Measurements from ENCODE around the gene MYLK2.
"Not testable (repeated sequence)": the region's sequence is repeated elsewhere in the genome, so short reads cannot be mapped to it uniquely, and the experiment has no call there.

MYLK2 gene

DNA sequence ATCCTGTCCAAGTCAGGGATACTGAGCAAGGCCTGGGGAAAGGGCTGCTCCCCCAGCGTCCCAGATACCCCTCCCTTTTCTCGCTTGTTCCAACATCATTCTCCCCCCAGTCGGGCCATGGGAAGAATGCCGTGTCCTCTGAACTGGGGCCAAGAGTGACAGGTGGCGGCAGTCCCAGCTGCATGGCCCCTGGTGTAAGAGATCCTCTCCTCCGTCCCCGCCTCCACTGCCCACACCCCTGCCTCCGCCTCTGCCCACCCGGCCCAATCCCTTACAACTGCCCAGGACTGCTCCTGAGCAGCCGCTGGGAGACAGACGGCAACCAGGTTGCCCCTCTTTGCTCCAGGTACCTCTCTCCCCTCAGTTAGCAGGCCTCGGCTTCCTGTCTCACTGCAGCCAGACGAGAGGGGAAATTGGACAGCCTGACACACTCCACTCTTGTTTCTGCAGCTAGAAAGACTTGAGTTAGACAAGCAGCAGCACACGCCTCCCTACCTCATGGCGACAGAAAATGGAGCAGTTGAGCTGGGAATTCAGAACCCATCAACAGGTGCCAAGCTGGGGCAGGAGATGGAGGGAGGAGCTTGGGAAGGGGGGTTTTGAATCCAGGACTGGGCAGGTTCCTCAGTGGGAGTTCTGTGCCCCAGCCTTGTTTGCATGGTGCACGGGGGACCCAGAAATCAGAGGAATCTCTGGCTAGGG is at the start of gene MYLK2:
MYLK2 (plus strand) TSS at position 274 of the 702 bp plus-strand sequence; CDS start at position 499, 225 bp downstream.
- no peak for DNase-seq (ENCODE audit: low spot score)

DNA sequence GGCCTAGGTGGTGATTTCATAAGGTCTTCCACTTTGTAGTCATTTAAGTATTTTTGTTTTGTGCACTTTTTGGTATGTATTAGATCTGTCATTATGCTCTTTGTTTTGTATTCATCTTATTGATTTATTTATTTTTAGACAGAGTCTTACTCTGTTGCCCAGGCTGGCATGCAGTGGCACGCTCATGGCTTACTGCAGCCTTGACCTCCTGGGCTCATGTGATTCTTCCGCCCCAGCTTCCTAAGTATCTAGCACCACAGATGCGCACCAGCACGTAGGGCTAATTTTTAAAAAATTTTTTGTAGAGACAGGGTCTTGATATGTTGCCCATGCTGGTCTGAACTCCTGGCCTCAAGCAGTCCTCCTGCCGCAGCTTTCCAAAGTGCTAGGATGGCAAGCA is 49.5 kb upstream of the MYLK2 start:
- no peak for DNase-seq (ENCODE audit: low spot score)

DNA sequence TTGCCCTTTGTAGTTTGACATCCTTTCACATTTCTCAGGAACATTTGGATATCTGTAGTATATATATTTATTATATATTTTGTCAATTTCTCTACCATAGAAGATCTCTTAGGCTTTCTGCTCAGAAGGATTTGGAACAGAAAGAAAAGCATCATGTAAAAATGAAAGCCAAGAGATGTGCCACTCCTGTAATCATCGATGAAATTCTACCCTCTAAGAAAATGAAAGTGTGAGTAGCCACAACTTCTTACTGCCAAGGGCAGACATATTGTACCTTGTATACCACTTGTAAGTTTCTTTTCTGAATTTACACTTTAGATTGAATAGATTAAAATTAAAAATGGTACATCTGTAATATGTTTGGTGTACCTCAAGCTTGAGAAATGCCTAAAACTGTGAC is 48.9 kb upstream of the MYLK2 start:
- DNase-seq (ENCODE audit: low spot score) = no peak

DNA sequence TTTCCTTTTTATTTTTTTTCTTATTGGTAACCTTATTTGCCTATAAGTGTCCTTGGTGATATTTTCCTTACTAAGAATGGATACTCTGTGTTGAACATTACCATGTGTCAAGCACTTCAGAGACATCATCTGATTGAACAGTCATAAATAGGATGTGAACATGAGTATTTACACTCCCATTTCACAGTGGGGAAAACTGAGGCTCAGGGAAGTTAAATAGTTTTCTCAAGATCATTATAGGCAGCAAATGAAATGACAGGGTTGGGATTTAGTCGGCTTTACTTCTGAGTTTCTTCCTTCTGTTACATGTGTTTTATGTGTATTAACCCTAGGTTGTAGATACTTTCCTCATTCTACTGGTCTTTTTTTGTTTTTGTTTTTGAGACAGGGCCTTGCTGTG is 44.7 kb upstream of the MYLK2 start:
- no peak for DNase-seq (ENCODE audit: low spot score)

DNA sequence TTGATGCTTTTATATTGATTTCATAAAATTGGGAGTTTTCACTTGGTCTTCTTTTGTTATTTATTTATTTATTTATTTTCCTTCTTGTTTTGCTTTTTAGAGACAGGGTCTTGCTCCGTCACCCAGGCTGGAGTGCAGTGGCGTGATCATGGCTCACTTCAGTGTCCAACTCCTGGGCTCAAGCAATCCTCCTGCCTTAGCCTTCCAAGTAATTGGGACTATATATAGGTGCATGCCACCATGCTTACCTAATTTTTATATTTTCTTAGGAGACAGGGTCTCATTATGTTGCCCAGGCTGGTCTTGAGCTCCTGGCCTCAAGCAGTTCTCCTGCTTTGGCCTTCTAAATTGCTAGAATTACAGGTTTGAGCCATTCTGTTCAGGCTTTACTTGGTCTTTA is 38.3 kb upstream of the MYLK2 start:
- DNase-seq (ENCODE audit: low spot score) = no peak

DNA sequence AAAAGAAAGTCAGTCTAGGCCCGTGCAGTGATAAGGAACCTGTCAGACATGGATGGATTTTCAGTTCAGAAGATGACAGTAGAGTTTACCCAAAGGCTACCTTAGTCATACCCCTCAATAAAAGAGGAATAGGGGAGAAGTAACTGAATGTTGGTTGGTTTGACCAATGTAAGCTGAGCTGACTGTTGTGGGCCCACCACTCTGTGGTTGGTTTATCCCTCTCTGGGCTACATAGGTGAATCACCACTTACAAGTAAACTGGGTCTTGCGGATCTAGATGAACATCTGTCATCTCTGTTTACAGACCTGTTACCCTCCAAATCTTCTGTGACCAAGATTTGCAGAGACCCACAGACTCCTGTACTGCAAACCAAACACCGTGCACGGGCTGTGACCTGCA is 37.2 kb upstream of the MYLK2 start:
- DNase-seq (ENCODE audit: low spot score) = no peak

DNA sequence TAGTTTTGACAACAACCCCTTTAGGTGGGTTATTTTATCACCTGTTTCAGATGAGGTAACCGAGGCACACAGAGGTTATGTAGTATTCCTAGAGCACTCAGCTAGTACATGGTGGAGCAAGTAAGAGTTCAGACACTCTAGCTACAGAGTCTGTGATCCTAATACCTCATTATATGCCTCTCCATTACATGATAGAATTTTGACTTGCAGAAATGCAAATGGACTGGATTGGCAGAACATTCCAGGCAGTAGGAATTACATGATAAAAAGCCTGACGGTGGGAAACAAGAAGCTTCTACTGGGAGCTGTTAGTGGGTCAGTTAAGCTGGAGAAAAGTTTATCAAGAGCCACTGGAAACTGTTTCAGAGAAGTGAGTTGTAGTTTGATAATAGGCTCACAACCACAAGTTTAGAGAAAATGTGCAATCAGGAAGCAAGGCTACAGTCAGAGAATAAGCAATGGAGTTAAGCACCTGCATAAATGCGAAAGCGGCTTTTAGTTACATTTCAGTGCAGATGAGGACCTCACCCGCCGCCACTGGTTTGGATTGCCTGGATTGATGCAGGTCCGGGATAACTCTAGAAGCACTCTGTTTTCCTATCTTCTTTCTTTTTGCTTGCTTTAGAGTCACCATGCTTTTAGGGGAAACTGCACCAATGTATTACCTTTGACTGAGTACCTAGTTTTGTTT is 34.7 kb upstream of the MYLK2 start:
- no peak for DNase-seq (ENCODE audit: low spot score)

DNA sequence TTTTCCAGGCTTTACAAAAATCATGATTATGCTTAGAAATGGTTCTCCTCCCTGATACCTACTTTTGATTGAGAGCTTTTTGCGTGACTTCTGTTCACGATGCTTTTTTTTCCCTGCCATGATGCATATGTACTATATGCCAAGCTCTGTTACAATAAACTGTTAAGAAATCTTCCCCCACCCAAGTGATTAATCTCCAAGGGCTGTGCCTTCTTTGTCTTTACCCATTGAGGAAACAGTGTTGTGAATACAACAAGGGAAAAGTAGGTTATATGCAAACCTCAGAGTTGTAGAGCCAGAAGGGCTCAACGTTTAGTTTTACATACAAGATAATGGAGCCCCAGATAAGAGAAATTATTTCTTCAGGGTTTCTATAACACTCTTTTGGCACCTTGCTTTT is 34.1 kb upstream of the MYLK2 start:
- DNase-seq (ENCODE audit: low spot score) = no peak

DNA sequence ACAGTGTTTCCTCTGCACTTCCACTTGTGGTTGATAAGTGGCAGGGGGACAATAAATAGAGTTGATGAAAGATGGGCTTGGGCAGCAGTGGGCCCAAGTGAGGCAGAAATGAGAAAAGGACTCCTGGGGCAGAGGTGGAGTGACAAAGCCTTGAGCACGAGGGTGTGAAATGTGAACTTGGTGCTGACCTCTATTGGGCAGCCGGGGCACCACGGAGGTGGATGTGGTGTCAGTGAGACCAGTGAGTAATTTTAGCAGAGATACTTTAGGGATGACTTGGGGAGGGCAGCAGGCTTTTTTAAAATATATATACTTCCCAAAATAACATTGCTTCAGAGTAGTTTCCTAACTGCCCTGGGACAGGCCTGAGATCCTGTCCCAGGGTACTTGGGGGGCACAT is 30.6 kb upstream of the MYLK2 start:
- peak; percentile 44 for DNase-seq (ENCODE audit: low spot score)

DNA sequence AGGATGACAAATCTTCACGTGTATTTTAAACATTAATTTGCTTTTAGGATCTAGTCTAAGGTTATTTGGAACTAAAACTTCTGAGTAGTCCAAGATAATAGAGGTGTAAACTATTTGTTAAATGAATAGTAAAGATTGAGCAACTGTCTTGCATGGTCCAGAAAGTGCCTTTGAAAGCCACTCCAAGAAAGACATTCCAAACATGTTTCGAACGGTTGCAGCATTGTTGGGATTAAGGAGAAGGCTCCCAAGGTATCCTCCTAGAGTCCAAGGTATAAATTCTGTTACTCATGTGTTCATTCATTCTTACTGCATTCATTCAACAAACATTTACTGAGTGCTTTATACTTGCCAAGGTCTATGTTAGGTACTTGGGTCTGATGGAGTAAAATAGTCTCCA is 28.8 kb upstream of the MYLK2 start:
- no peak for DNase-seq (ENCODE audit: low spot score)

DNA sequence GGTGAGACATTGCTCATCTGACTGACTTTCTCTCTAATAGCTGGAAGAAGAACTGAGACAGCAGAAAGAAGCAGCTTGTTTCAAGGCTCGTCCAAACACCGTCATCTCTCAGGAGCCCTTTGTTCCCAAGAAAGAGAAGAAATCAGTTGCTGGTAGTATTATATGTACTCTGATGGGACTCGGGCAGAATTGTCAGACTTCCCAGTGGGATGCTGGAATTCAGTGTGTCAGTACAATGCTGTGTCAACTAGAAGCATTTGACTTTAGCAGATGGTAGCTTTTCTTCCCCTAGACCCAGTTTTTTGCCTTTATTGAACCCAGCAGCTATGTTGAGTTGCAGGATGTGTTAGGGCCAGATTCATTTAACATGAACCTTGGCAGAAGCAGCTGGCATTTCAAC is 21.8 kb upstream of the MYLK2 start:
- DNase-seq (ENCODE audit: low spot score) = no peak

DNA sequence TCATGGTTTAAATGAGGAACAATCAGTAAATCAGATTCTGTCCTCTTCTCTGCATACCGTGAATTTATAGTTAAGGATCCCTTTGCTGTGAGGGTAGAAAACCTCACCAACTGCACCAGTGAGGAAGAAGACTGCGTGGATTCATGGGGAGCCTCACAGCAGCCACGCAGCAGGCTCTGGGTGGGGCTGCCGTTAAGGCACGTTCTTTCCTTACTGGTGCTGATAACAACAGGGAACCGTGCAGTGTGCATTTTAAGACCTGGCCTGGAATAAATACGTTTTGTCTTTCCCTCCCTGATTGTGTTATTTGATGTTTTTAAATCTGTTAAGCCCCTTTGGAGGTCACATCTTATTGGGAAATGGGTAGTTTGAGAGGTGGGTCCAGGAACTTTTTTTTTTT is 17.6 kb upstream of the MYLK2 start:
- DNase-seq (ENCODE audit: low spot score) = no peak

DNA sequence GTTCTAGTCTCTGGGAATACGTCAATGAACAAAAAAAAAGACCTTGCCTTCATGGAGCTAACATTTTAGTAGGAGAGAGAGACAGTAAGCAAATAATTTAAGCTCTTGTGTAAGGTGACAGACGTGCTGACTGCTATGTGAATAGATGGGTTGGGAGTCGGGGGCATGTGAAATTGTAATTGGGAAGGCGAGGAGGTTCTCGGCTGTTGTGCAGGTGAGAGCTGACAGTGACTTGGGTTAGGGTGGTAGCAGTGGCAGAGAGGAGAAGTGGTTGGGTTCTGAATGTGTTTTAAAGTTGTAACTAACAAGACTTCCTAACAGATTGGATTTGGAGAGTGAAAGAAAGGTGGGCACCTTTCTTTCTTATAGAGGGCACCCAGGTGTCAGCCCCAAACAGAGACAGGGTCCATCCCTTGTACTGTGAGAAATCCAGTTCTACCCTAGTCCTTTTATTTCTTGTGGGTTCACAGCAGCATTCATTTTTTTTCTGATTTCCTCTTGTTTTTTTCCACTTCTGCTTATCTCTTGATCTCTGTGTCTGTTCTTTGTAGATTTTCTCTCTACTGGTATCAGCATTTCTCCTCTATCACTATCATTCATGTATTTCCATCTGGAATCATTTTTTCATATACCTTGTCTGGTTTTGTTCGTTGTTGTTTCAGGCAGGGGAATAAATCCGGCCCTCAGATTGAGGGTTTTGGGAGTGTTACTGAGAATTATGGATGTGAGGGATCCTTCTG is 15.4 kb upstream of the MYLK2 start:
- DNase-seq (ENCODE audit: low spot score) = no peak

DNA sequence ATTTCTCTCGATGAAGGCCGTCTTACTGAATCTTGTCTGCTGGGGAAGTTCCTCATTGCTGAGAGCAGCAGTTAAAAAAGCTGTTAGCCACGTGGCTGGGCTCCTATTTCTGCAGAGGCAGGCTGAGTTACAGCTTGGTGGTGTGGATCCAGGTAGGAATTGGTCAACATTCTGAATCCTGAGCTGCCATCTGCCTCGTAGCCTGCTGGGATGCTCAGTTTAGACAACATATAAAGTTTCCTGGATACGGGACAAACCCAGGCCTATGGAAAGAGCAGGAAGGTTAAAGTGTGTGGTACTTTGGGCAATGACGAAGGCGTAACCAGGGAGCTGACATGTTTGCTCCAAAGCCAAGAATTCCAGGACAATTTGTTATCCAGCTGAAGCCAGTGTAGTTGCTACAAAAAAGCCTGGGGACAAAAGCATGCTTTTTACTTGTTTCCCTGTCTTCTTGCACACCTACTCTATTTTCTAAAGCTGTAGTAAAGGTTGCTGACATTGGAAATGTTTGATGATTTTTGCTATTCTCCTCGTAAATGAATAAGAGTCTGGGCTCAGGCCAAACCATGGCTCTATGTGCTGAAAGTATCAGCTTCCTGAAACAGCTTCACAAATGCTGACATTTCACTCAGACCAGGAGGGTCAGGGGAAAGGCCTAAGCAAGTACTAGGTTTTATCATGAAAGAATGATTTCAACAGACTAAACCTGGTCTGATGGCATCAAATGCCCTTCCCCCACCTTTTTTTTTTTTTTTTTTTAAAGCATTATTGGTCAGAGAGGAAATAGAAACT is 12.4 kb upstream of the MYLK2 start:
- DNase-seq (ENCODE audit: low spot score) = no peak

DNA sequence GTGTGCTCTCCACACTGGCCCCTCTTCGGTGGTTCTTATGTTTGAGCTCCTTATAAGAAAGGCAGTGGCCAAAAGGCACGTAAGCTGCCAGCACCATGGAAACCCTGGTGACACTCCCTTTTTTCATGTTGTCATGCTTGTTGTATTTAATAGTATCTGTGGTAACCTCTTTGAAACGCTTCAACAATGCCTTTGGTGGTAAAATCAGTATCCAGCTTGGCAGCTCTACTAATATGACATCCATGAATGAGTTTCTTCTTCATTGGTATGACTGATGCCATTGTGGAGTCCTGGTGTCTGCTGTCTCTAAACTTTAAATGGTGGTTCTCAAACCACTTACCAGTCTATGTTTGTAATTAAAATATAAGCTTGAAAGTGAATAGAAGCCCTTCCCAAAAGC is 10.7 kb upstream of the MYLK2 start:
- no peak for DNase-seq (ENCODE audit: low spot score)

DNA sequence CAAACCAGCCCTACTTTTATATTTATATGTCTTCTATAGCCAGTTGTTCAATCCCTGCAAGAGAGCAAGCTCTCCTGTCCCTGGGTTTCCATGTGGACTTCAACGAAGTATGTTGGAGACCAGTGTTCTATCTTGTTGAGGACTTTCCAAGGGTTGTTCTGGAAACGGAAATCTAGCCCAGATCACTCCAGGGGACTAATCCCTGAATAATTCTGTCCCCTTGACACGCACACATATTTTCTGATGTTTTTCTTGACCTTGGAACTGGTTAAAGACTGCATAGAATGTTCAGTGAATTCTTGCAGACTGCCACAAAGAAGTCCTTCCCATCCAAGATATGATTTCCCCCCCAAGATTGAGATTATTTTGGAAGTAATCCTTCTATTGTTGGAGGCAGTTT is 9.5 kb upstream of the MYLK2 start:
- no peak for DNase-seq (ENCODE audit: low spot score)

DNA sequence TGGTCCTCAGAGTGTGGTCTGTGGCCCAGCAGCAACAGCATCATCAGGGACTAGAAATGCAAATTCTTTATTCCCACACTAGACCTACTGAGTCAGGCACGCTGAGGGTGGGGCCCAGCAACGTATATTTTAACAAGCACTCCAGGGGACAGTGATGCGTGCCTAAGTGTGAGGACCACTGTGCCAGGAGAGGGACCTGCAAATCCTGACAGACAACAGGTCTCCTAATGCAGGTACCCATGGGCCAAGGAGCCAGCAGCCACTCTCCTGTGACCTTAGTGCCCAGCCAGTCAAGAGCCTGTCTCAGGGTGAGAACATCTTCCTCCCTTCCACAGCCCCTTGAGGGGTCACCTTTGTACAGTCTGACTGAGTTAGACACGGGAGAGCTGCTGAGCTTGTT is 8.0 kb upstream of the MYLK2 start:
- DNase-seq (ENCODE audit: low spot score) = no peak

DNA sequence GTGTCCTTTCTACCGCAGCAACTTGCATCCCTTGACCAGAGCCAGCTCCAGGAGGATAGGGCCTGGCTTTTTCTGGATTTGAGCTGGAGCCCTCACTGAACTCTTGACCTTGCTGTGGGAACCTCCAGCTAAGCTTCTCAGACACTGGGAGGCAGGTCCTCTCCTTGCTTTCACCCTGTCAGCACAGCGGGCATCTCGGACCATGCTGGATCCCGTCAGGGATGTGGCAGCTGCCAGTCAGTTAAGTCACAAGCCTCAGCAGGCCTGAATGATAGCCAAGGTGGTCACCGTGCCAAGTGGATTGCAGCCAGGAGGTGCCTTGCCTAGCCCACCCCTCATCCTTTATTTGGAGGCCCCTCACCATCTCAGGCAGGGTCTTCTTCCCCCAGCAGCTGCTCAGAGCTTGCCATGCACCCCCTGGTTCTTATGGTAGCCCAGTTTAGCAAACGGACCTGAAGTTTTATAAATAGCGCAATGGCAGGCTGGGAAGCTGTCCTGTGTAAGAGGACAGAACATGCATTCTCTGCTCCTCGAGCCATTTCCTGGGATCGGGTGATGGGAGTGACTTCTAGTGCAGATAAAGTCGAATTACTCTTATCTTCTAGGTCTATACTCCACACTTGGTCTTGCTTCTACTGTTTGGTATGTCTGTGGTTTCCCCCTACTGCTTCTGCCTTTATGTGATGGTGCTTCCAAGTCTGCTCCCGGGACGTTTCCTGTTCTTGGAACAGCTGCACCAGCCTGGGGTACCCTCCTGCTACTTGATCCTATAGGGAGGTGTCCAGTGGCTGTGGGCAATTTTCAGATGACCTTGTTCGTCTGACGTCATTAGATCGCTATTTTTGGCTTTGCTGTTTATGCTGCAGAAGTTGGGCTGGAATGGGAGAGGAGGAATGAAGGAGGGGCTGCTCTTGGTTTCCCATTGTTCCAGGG is 7.1 kb upstream of the MYLK2 start:
- DNase-seq (ENCODE audit: low spot score) = no peak

DNA sequence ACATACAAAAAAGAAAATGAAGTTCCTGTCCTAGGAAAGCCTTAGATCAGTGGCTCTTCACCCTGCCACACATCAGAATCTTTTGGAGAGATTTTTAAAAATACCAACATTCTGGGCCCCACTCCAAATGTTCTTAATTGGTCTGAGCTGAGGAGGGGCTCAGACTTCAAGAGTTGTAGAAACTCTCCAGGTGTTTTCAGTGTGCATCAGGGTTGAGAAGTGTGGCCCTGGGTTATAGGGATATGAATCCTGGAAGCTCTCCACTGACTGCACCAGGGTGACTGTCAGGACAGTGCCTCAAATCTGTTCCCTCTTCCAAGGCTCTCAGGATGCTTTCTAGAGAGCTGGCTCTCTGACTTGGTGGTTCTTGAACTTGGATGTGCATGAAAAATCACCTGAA is 5.5 kb upstream of the MYLK2 start:
- DNase-seq (ENCODE audit: low spot score) = no peak

DNA sequence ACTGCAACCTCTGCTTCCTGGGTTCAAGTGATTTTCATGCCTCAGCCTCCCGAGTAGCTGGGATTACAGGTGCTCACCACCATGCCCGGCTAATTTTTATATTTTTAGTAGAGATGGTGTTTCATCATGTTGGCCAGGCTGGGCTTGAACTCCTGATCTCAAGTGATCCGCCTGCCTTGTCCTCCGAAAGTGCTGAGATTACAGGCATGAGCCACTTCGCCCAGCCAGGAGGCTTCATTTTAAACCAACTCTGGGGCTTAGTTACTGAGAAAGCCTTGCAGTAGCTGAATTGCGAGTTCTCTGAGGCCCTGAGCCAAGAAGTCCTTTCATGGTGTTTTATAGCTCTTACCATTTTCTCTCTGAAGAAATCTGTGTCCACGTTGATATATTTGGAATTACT is 5.0 kb upstream of the MYLK2 start:
- DNase-seq (ENCODE audit: low spot score) = not testable (repeated sequence)
